Motor neuron (in vitro differentiated cells): ENCODE data around the gene RBM39. TPM values are rescaled to one million over a fixed set of nuclear protein-coding genes. Genes with fewer than 3 reads are reported as not detected.

Source experiments
- ATAC-seq, 8 experiments: fragments of 200-7000 bp; cut with Tn5 transposase; replicated peaks in 6 of 8; 2 replicates each; pipeline ENCODE4 v1.8.0; 2021; ENCODE audit warnings: mild to moderate bottlenecking in 8 of 8, moderate library complexity in 8 of 8
- H3K27ac ChIP-seq, 2 donors: fragments of 250-450 bp; sonication (Bioruptor Pico); 2 replicates each; pipeline ENCODE4 v1.9.0; 2021; ENCODE audit warnings: antibody characterized with exemption in 2 of 2, mild to moderate bottlenecking in 2 of 2, moderate library complexity in 1 of 2
- H3K4me1 ChIP-seq, 2 donors: fragments of 250-450 bp; sonication (Bioruptor Pico); replicated peaks in 1 of 2; 2 replicates each; pipeline ENCODE4 v1.6.1; 2021; ENCODE audit warnings: antibody characterized with exemption in 2 of 2, mild to moderate bottlenecking in 2 of 2, moderate library complexity in 1 of 2
- H3K4me3 ChIP-seq, 5 donors: fragments of 250-450 bp; sonication (Bioruptor Pico); 2 replicates each; pipeline ENCODE4 v1.9.0; 2021; ENCODE audit warnings: antibody characterized with exemption in 5 of 5, mild to moderate bottlenecking in 5 of 5, moderate library complexity in 4 of 5
- WGBS, 10 experiments: fragments of 450-650 bp; shearing (Covaris generic); methylation state at CpG; one replicate each; pipeline ENCODE4 v1.0.0; 2022; 5-methylcytosine and 5-hydroxymethylcytosine counted together
- in situ Hi-C, 9 experiments: fragments of 400-800 bp; cut with MboI; loops; one replicate each; pipeline ENCODE4 v1.15.0; 2021; ENCODE audit warnings: low sequenced_read_pairs in 9 of 9, low pct_unique_long_range_greater_than_20kb in 2 of 9; ENCODE audit not compliant: unreplicated experiment in 9 of 9
- total RNA-seq, 8 experiments: library from RNA; unstranded; fragments of 300-600 nt; gene quantifications; 2 replicates each; pipeline versions ENCODE4 v1.2.3 to v1.2.4, GENCODE V29; 2022

The RBM39 gene
- total RNA-seq, 8 experiments from 2014 or later, result 254 to 567 (median 319) TPM

DNA sequence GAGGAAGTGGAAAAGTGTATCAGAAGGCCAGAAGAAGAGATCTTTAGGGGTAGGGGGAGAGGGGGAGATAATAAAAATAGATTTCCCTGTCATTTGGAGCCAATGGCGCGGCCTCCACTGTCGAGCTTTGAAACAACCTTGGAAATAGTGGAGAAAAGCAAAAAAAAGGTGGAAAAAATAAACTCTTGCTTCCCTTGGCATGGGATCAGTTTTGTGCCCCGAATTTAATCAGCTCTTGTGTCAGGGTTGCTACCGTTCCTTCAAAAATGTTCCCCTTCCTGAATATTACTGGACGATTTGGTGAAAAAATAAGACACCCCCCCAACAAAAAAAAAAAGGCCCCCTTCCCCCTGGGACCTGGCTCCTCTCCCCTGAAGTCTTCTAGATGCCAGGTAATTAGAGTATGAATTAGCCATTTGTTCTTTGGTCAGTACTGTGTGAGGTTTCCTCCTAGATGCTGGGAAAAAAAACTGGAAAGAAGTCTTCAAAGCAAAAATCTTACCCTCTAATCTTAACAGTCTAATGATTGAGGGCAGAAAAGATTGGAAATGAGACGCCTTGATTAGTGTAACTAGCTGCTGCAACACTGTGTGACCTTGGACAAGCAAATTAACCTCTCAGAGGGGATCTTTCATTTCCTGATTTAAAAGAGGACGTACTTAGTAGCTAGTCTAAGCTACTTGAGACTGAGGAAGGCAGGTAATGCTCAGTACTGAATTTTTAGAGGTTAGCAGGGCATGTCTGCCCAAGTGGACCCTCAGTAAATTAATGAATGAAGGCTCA is 872 bp upstream of the RBM39 start:
- 0 to 20% (median 3%) methylated on average over 1 to 8 of the region's 8 CpGs for WGBS, 10 experiments
- ATAC-seq, result no peak
- Histone ChIP-seq H3K27ac (peak overlapping the region; percentile 96 to 97), H3K4me3 (peak overlapping the region; percentile 46 to 59 (median 57)), H3K4me1 (peaks cover 11 to 24% of the 10 kb centered on the region in 2 donors)
- in situ Hi-C loops, result loop anchor here in 1 of 9 experiments (25.0 kb wide), 1 partner anchor 144 kb away; no protein-coding TSS in a partner anchor

DNA sequence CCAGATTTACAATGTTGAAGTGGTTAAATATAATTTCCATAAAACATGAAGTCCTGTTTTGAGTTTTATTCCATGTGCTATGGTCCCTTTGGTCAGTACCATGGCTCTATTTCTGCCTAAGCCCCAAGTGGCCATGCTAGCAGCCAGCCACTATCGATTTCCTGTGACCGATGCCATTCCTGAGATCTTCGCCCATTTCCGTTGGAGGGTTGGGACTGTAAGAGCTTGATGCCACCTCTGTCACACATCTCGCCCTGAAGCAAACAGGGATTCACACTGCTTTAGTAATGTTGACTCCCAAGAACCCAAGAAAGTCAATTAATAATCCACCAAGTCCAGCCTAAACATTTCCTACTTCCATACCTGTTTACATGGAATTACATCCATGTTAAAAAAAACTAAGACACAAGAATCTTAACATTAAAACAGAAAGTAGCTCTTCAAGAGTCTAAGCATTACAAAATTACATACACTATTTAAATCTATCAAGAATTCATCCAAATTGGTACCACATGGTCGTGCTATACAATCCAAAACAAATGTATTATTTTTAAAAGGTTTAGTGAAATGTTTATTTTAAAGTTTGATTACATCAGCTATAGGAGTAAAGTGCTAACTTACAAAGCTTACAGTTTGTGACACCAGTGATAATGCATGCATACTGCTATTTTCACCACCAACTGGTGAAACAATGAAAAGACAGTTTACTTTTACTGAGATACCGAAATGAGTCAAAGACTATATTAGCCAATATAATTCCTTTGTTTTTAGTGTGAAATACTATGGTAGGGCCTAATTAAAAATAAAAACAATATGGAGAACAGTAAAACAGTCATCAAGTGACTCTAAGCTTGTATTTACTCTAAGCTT is 2.5 kb downstream of the RBM39 start:
- ATAC-seq, result no peak
- no peak overlapping the region for H3K27ac ChIP-seq
- 0 to 95% (median 80%) methylated on average over 1 to 6 of the region's 7 CpGs for WGBS, 10 experiments
- H3K4me3 ChIP-seq, result peak overlapping the region in 4 of 5 donors; percentile 72 to 90 (median 77)
- peaks cover 22 to 35% of the 10 kb centered on the region in 2 donors for H3K4me1 ChIP-seq
- in situ Hi-C loops, result loop anchor here in 1 of 9 experiments (25.0 kb wide), 1 partner anchor 148 kb away; no protein-coding TSS in a partner anchor

DNA sequence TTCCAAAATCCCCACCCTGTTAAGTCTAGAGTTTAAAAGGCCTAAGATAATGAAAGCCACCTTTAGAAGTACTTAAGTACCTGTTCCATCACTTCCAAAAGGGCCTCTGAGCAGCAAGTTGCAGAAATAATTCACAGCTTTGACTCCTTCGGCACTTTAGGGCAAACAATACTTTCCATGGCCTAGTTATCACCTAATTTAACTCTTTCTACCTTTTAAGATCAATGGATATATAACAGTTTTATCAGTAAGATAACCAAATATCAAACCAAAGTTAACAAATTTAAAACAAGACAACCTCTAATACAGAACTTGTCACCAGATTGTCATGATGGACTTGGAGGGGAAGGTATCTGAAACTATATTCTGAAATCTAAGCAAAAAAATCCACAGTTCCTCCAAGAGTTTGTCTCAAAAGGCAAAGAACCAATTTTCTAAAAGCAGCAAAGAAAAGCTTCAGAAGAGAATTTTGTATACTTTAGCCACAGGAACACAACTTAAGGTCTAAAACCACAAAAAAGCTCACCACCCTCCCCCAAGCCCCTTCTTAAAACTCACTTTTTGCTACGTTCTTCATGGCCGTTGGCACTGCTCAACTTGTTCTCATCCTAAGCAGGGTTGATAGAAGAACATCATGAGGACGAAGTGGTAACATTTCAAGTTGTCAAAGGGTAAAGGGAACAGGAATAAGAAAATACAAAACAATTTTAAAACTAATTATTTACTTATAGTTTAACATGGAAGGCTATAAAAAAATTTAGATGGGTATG is 3.5 kb downstream of the RBM39 start:
- Histone ChIP-seq H3K4me1 (peaks cover 20 to 35% of the 10 kb centered on the region in 2 donors), H3K4me3 (no peak overlapping the region), H3K27ac (no peak overlapping the region)
- WGBS, 10 experiments, result 26 to 100% (median 92%) methylated on average over 1 to 4 of the region's 4 CpGs
- in situ Hi-C loops, result loop anchor here in 1 of 9 experiments (25.0 kb wide), 1 partner anchor 149 kb away; no protein-coding TSS in a partner anchor
- no peak for ATAC-seq

DNA sequence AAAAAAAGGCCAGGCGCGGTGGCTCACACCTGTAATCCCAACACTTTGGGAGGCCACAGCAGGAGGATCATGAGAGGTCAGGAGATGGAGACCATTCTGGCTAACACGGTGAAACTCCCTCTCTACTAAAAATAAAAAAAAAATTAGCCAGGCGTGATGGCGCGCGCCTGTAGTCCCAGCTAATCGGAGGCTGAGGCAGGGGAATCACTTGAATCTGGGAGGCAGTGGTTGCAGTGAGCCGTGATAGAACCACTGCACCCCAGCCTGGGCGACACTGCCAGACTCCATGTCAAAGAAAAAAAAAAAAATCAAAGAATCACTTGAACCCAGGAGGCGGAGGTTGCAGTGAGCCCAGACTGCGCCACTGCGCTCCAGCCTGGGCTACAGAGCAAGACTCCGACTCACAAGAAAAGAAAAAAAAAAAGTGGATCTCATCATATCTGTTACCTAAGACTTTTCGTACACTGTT is 4.2 kb downstream of the RBM39 start:
- no peak for ATAC-seq
- in situ Hi-C loops, result loop anchor here in 1 of 9 experiments (25.0 kb wide), 1 partner anchor 149 kb away; no protein-coding TSS in a partner anchor
- no peak overlapping the region for H3K27ac ChIP-seq
- no peak overlapping the region for H3K4me3 ChIP-seq
- peaks cover 16 to 29% of the 10 kb centered on the region in 2 donors for H3K4me1 ChIP-seq
- WGBS, 10 experiments, result 83 to 100% (median 98%) methylated on average over 2 to 13 of the region's 15 CpGs; no CpG with 5 or more reads in 1 of the 10 experiments

DNA sequence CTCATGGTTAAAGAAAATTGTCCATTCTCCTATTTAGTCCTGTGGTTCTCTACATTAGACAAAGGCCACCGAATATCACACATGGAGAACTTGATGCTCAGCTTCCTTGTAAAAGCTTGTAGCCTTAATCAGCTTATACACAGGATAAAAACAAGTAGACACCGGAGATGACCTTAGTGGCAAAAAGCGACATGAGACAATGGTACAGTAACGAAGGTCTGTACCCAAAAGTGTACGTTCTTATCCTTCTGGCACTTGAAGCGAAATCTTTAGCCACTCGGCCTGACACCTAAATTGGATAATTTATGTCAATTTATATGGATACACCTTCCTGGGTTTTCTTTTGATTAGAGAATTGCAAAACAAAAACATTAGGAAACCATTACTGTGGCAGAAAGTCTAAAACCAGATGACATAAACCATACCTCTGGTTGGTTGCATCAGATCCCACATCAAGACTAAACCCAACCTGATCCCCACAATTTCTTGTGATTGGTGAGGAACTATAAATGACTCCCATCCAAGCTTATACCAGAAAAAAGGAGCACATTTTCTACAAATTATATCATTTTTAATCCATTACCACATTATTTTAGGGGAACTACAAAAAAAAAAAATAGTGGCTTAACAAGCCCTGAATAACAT is 6.1 kb downstream of the RBM39 start:
- Histone ChIP-seq H3K4me3 (no peak overlapping the region), H3K4me1 (peaks cover 16 to 29% of the 10 kb centered on the region in 2 donors), H3K27ac (no peak overlapping the region)
- in situ Hi-C loops, result loop anchor here in 1 of 9 experiments (25.0 kb wide), 1 partner anchor 151 kb away; no protein-coding TSS in a partner anchor
- ATAC-seq, result no peak
- WGBS, 10 experiments, result 48 to 100% (median 95%) methylated on average over 1 to 7 of the region's 7 CpGs; no CpG with 5 or more reads in 1 of the 10 experiments

DNA sequence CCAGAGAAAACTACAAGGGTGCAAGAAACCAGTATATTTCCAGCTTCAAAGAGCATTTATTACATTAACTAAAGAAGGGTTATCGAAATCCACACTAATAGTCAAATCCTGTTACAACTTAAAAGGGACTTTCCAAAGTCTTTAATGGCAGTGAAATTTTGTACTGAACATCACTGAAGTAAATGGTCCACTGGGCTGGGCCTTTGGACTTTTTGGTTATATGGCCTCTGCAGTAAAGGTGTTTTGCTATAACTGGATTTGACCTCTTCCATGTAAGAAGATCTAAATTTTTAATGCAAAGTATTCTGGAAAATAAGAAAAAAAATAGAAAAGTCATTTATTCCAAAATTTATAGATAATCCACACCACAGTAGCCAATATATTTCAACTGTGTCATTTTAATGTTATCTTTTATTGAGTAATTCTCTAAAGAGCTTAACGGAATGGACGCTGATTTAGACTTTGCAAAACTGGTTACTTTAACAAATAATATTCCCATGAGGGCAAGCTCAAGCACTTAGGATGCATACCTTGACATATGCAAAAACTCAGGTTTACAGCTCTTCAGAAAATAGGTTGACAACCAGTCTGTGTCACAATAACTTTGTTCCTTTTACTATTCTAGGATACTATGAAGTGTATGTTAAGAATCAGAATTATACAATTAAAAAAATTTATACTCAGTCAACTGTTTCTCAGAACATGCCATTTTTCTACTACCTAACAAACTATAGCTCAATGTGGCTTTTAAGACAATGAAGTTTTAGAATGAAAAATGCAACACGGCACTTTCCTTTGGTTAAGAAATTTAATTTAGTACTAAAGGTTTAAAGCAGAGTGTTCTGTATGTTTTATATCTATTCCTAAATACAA is 7.0 kb downstream of the RBM39 start:
- in situ Hi-C loops, result loop anchor here in 1 of 9 experiments (25.0 kb wide), 1 partner anchor 152 kb away; no protein-coding TSS in a partner anchor
- Histone ChIP-seq H3K4me3 (no peak overlapping the region), H3K27ac (no peak overlapping the region), H3K4me1 (peaks cover 16 to 27% of the 10 kb centered on the region in 2 donors)
- no peak for ATAC-seq
- whole genome bisulfite sequencing, 10 experiments, result 44 to 100% (median 88%) methylated on average over 1 to 4 of the region's 4 CpGs

DNA sequence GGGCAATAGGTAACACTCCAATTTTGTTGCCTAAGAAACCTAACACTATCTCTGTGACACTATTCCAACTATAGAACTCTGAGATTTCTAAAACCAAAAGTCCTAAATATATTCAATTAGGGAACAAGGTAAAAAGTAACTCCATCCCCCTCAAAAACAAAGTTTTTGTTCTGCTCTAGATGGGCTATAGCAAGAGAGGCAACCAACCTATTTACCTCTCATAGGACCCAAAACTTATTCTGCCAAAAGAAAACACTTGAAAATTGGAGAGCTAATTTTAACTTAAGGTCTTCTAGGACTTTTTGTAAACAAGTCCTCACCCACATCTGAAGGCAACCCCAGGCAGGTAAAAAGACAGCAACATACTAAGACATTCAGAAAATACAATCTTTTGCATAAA is 7.7 kb downstream of the RBM39 start:
- H3K4me1 ChIP-seq, result peaks cover 16 to 21% of the 10 kb centered on the region in 2 donors
- no peak overlapping the region for H3K27ac ChIP-seq
- ATAC-seq, result no peak
- in situ Hi-C loops, result loop anchor here in 1 of 9 experiments (25.0 kb wide), 1 partner anchor 153 kb away; no protein-coding TSS in a partner anchor
- no peak overlapping the region for H3K4me3 ChIP-seq

DNA sequence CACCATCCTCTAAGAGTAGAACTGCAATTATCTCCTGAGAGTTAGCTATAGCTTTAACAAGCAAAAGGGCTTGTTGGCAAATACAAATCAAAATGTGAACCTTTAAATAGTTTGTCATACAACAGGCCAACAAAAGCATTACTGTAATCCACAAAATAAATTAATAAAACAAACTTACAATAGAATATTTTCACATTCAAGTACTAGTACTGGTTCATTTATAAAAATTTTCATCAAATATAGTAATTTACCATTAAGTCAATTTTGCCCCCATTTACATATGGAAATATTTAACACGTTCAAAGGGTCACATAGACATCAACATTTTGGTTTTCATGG is 9.4 kb downstream of the RBM39 start:
- no peak for ATAC-seq
- Histone ChIP-seq H3K4me1 (peaks cover 14 to 15% of the 10 kb centered on the region in 2 donors), H3K27ac (no peak overlapping the region), H3K4me3 (no peak overlapping the region)
- WGBS, 10 experiments, result 0 to 100% (median 67%) methylated on average over 1 of the region's 1 CpG; no CpG with 5 or more reads in 3 of the 10 experiments
- in situ Hi-C loops, result loop anchor here in 1 of 9 experiments (25.0 kb wide), 1 partner anchor 155 kb away; no protein-coding TSS in a partner anchor

DNA sequence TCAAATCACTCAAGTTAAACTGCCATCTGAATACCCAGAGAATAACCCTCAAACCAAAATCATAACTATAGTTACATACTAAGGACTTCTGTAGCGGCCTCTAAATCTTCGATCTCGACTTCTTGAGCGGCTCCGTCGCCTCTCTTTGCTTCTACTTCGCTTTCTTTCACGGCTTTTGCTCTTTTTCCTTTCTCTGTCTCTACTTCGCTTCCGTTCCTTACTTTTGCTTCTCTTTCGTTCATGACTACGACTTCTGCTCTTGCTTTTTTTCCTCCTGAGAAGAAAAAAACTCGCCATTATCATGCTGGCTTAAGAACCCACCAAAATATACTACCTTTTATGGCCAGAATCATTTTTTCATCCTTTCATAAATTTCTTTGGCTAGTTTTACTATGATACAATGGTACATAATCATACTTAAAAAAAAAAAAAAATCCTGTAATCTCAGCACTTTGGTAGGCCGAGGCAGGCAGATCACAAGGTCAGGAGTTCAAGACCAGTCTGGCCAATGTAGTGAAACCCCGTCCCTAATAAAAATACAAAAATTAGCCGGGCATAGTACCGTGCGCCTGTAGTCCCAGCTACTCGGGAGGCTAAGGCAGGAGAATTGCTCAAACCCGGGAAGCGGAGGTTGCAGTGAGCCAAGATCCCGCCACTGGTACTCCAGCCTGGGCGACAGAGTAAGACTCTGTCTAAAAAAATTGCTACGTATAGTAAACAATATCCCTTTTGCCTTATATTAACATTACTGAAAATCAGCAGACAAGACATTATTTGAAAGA is 10.0 kb downstream of the RBM39 start:
- H3K4me1 ChIP-seq, result peaks cover 14 to 15% of the 10 kb centered on the region in 2 donors
- WGBS, 10 experiments, result 88 to 98% (median 95%) methylated on average over 10 to 24 of the region's 24 CpGs
- no peak overlapping the region for H3K27ac ChIP-seq
- in situ Hi-C loops, result loop anchor here in 1 of 9 experiments (25.0 kb wide), 1 partner anchor 155 kb away; no protein-coding TSS in a partner anchor
- ATAC-seq, result peak in 1 of 8 experiments; percentile 22
- no peak overlapping the region for H3K4me3 ChIP-seq

DNA sequence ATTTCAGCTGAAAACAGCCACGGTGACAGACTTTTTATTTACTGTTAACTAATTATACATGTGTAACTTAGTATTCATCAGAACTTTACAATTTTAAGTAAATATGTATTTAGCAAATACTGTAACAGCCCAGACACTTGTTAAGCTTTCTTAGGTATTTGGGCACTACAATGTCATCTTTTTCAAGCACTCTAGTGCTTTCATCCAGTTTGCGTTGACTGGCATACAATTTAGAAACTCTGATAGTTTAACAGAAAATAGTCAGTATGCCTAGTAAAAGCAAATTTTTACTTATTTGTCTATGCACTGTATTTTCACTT is 10.6 kb downstream of the RBM39 start:
- no peak overlapping the region for H3K4me3 ChIP-seq
- 20 to 100% (median 67%) methylated on average over 1 to 2 of the region's 2 CpGs; no CpG with 5 or more reads in 1 of the 10 experiments for WGBS, 10 experiments
- ATAC-seq, result no peak

More for the DNA sequence above, 10.6 kb downstream of the RBM39 start:
- peaks cover 8 to 13% of the 10 kb centered on the region in 2 donors for H3K4me1 ChIP-seq
- in situ Hi-C loops, result loop anchor here in 1 of 9 experiments (25.0 kb wide), 1 partner anchor 156 kb away; no protein-coding TSS in a partner anchor
- H3K27ac ChIP-seq, result no peak overlapping the region
